OCI-LY7 (cell line): ENCODE results near the gene CCDC192. TPM values are rescaled to one million over a fixed set of nuclear protein-coding genes. Genes with fewer than 3 reads are reported as not detected.

Source experiments
- BruUV-seq: library from RNA; stranded (reverse); fragments of 400-500 nt; replicated peaks from 2 replicates; lab custom pipeline; 2021; lab: Mats Ljungman, UMichigan
- CTCF ChIA-PET: fragments of 300-600 bp; sonication (Branson Sonifier 250); formaldehyde crosslinking; loops from one replicate; lab custom pipeline; 2022; ENCODE audit warnings: antibody characterized with exemption; ENCODE audit not compliant: unreplicated experiment; lab: Charles Lee
- POLR2A ChIA-PET: fragments of 300-600 bp; sonication (Branson Sonifier 250); formaldehyde crosslinking; loops from one replicate; lab custom pipeline; 2022; ENCODE audit warnings: antibody characterized with exemption; lab: Charles Lee
- DNase-seq: peaks from one replicate; pipeline ENCODE4 v3.0.0-alpha.2; 2015; ENCODE audit warnings: low spot score
- H2AFZ ChIP-seq: fragments of 200-600 bp; sonication (generic), shearing (Covaris generic); 2 replicates; pipeline ENCODE4 v1.6.1; 2014; ENCODE audit warnings: mild to moderate bottlenecking, antibody characterized with exemption, low read length, moderate library complexity
- H3K27ac ChIP-seq: fragments of 200-600 bp; sonication (generic); 2 replicates; pipeline ENCODE4 v1.5.1; 2014; ENCODE audit warnings: mixed run types, low read depth, mild to moderate bottlenecking, moderate library complexity, low read length, inconsistent platforms; ENCODE audit not compliant: poor library complexity, severe bottlenecking
- H3K36me3 ChIP-seq: fragments of 200-600 bp; sonication (generic); 2 replicates; pipeline ENCODE4 v1.6.1; 2014; ENCODE audit warnings: mild to moderate bottlenecking, antibody characterized with exemption, low read length, moderate library complexity, mixed read lengths; ENCODE audit not compliant: insufficient read depth
- H3K4me1 ChIP-seq: fragments of 200-600 bp; sonication (generic); 2 replicates; pipeline ENCODE4 v1.5.1; 2014; ENCODE audit warnings: mild to moderate bottlenecking, low read length; ENCODE audit not compliant: insufficient read depth, poor library complexity, severe bottlenecking
- H3K4me2 ChIP-seq: fragments of 200-600 bp; sonication (generic); 2 replicates; pipeline ENCODE4 v1.6.1; 2014; ENCODE audit warnings: mild to moderate bottlenecking, low read length
- H3K4me3 ChIP-seq: fragments of 200-600 bp; sonication (generic); 2 replicates; pipeline ENCODE4 v1.5.1; 2014; ENCODE audit warnings: mild to moderate bottlenecking, low read depth, low read length; ENCODE audit not compliant: poor library complexity, severe bottlenecking
- H3K79me2 ChIP-seq: fragments of 200-600 bp; sonication (generic); 2 replicates; pipeline ENCODE4 v1.6.1; 2016; ENCODE audit warnings: low read depth, mild to moderate bottlenecking, low read length, moderate library complexity, mixed read lengths; ENCODE audit not compliant: insufficient read depth
- H3K9me2 ChIP-seq: fragments of 200-600 bp; sonication (generic); 2 replicates; pipeline ENCODE4 v1.6.1; 2016; ENCODE audit warnings: mild to moderate bottlenecking, low read length, mixed read lengths; ENCODE audit not compliant: insufficient read depth
- H3K9me3 ChIP-seq: fragments of 200-600 bp; sonication (generic); 2 replicates; pipeline ENCODE4 v1.6.1; 2014; ENCODE audit warnings: mild to moderate bottlenecking, mixed run types, low read length, mixed read lengths
- H4K20me1 ChIP-seq: fragments of 200-600 bp; sonication (generic); 2 replicates; pipeline ENCODE4 v1.6.1; 2014; ENCODE audit warnings: mild to moderate bottlenecking, antibody characterized with exemption, low read length, moderate library complexity, mixed read lengths; ENCODE audit not compliant: insufficient read depth
- EZH2phosphoT487 ChIP-seq: fragments of 200-600 bp; sonication (generic); IDR thresholded peaks from 2 replicates; pipeline ENCODE4 v1.6.1; 2018; ENCODE audit warnings: low read depth, borderline replicate concordance, mild to moderate bottlenecking, mixed run types, antibody characterized with exemption, low read length, moderate library complexity, mixed read lengths
- intact Hi-C: fragments of 100-400 bp; cut with micrococcal nuclease; formaldehyde crosslinking; loops from one replicate; pipeline ENCODE4 v1.10.0; 2022; ENCODE audit not compliant: unreplicated experiment
- total RNA-seq, 2 experiments: library from RNA; depleted of rRNA in 1 of 2; stranded (reverse); fragments of >200 nt in 1 of 2; shearing (Covaris generic) in 1 of 2; gene quantifications; 2 replicates each; pipeline ENCODE4 v1.2.3, GENCODE V29; 2014 to 2022
- TF ChIP-seq, protein P1 (sequence below): fragments of 200-600 bp; sonication (generic); conservative IDR thresholded peaks from 2 replicates; pipeline ENCODE4 v1.5.1; 2014; ENCODE audit warnings: mild to moderate bottlenecking, antibody characterized with exemption, low read length, moderate library complexity, mixed read lengths

Gene CCDC192
- total RNA-seq, 2 experiments from 2014 or later: not detected

DNA sequence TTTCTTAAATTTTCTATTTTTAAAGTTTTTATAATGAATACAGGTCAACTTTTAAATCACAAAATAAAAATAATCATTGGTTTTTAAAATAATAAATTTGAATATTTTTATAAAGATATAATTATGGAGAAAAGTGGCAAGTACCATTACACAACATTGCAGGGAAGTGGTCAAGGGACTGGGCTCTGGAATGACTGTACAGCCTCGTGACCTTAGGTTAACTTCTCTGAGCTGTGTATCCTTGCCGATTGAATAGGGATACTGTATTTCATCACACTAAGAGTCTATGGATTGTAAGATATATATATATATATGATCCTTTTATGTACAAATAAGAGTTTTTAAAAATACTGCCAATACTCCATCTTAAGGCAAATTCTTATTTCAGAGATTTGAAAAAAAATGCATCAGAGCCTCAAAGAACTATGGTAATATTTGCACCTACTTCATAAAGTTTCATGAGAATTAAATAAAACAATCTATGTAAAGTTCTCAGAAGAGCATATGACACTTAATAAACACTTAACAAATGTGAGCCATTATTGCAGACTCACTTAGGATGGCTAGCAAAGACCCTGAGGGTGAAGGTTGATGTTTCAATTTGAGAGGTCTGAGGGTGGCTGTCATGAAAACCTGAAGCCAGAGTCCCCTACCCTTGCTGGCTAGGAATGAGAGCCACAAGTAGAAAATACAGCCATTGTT is 136.5 kb downstream of the CCDC192 start:
- TF ChIP-seq, protein P1, sequence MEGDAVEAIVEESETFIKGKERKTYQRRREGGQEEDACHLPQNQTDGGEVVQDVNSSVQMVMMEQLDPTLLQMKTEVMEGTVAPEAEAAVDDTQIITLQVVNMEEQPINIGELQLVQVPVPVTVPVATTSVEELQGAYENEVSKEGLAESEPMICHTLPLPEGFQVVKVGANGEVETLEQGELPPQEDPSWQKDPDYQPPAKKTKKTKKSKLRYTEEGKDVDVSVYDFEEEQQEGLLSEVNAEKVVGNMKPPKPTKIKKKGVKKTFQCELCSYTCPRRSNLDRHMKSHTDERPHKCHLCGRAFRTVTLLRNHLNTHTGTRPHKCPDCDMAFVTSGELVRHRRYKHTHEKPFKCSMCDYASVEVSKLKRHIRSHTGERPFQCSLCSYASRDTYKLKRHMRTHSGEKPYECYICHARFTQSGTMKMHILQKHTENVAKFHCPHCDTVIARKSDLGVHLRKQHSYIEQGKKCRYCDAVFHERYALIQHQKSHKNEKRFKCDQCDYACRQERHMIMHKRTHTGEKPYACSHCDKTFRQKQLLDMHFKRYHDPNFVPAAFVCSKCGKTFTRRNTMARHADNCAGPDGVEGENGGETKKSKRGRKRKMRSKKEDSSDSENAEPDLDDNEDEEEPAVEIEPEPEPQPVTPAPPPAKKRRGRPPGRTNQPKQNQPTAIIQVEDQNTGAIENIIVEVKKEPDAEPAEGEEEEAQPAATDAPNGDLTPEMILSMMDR: no peak
- TF ChIP-seq EZH2phosphoT487: no peak
- H3K4me1 ChIP-seq: no peaks in the 10 kb centered on the region
- DNase-seq: no peak
- H4K20me1 ChIP-seq: no peaks in the 10 kb centered on the region
- H3K9me2 ChIP-seq: no peaks in the 10 kb centered on the region
- no peak overlapping the region for H3K27ac ChIP-seq
- ChIA-PET POLR2A (interaction anchor here (1.0 kb wide), 1 partner anchor 10 kb away, joined by 3 read pairs; no protein-coding TSS in a partner anchor), CTCF (no interaction called here)
- H3K79me2 ChIP-seq: no peaks in the 10 kb centered on the region
- H3K9me3 ChIP-seq: no peaks in the 10 kb centered on the region
- H3K4me2 ChIP-seq: no peak overlapping the region
- no peak overlapping the region for H3K4me3 ChIP-seq
- no peak overlapping the region for H2AFZ ChIP-seq
- no peaks in the 10 kb centered on the region for H3K36me3 ChIP-seq
- BruUV-seq: no TSS peak
- intact Hi-C loops: no loop called here

DNA sequence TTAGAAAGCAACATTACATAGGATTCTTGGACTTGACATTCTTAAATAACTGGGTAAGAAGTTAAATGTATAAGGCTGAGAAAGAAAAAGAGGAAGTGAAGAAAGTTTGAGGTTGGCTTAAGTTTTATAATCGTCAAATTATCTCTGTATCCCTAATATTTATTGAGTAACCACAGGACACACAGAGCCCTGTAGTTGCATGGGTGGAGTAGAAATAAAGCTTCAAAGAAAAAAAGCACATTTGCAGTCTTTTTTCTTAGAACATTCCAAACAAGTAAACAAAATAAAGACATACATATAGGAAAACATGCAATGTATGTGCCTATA is 137.0 kb downstream of the CCDC192 start:
- Histone ChIP-seq H3K9me2 (no peaks in the 10 kb centered on the region), H3K4me3 (no peak overlapping the region), H4K20me1 (no peaks in the 10 kb centered on the region), H3K4me1 (no peaks in the 10 kb centered on the region), H3K4me2 (no peak overlapping the region), H3K27ac (no peak overlapping the region), H3K36me3 (no peaks in the 10 kb centered on the region), H2AFZ (no peak overlapping the region), H3K9me3 (no peaks in the 10 kb centered on the region), H3K79me2 (no peaks in the 10 kb centered on the region)
- no peak for DNase-seq
- intact Hi-C loops: no loop called here
- no TSS peak for BruUV-seq
- ChIA-PET CTCF (no interaction called here), POLR2A (interaction anchor here (1.0 kb wide), 1 partner anchor 10 kb away, joined by 3 read pairs; no protein-coding TSS in a partner anchor)
- TF ChIP-seq, protein P1: no peak
- TF ChIP-seq EZH2phosphoT487: no peak

DNA sequence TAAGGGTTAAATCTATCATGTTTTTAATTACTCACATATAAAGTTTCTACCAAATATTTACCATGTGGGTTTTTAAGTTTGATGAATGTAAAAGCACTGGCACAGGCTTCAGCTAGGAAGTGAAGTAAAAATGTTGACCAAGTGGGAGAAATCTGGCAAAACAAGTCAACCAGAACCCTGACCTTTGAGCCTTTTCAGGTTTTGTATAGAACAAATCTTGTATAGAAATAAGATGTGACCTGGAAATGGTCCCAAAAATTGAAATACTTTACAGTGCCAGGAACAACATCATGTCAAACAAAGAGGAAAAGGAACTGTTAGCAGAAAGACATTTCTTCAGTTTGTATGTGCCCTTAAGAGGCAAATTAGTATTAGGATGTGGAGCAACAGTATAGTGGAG is 137.6 kb downstream of the CCDC192 start:
- Histone ChIP-seq H3K4me2 (no peak overlapping the region), H4K20me1 (no peaks in the 10 kb centered on the region), H3K4me3 (no peak overlapping the region), H3K9me3 (no peaks in the 10 kb centered on the region), H2AFZ (no peak overlapping the region), H3K27ac (no peak overlapping the region), H3K79me2 (no peaks in the 10 kb centered on the region), H3K36me3 (no peaks in the 10 kb centered on the region), H3K9me2 (no peaks in the 10 kb centered on the region), H3K4me1 (no peaks in the 10 kb centered on the region)
- BruUV-seq: no TSS peak
- TF ChIP-seq, protein P1: no peak
- no peak for TF ChIP-seq EZH2phosphoT487
- intact Hi-C loops: no loop called here
- CTCF ChIA-PET: no interaction called here
- POLR2A ChIA-PET: interaction anchor here (0.5 to 1.0 kb wide), 2 partner anchors 9 to 45 kb away, joined by 3 read pairs; no protein-coding TSS in a partner anchor
- DNase-seq: no peak
